ENCODE measurements around the gene HSPD1. TPM values are rescaled to one million over a fixed set of nuclear protein-coding genes. Genes with fewer than 3 reads are reported as not detected.

HSPD1 gene
- total and polyA plus RNA-seq, 2 experiments from 2014 or later, result 309 to 327 TPM

- Histone ChIP-seq H3K27ac (peak overlapping the region; percentile 90), H3K4me3 (peak overlapping the region; percentile 73), H2AFZ (peak overlapping the region; percentile 47), H3K27me3 (no peaks in the 10 kb centered on the region), H3K79me2 (peaks cover 54% of the 10 kb centered on the region), H4K20me1 (ENCODE audit: insufficient read depth, poor library complexity, severe bottlenecking) (peaks cover 20% of the 10 kb centered on the region), H3K4me1 (ENCODE audit: insufficient read depth) (peaks cover 15% of the 10 kb centered on the region), H3K4me2 (peak overlapping the region; percentile 73), H3K9me2 (replicated peaks; ENCODE audit: insufficient read depth) (no peaks in the 10 kb centered on the region), H3K36me3 (replicated peaks; ENCODE audit: insufficient read depth, low read depth) (no peaks in the 10 kb centered on the region), H3K9me3 (ENCODE audit: low read depth) (no peaks in the 10 kb centered on the region)
- TF ChIP-seq EZH2phosphoT487 (IDR thresholded peaks at IDR 0.05; ENCODE audit: low read depth, severe bottlenecking, unreplicated experiment), result no peak
- TF ChIP-seq, protein P1, sequence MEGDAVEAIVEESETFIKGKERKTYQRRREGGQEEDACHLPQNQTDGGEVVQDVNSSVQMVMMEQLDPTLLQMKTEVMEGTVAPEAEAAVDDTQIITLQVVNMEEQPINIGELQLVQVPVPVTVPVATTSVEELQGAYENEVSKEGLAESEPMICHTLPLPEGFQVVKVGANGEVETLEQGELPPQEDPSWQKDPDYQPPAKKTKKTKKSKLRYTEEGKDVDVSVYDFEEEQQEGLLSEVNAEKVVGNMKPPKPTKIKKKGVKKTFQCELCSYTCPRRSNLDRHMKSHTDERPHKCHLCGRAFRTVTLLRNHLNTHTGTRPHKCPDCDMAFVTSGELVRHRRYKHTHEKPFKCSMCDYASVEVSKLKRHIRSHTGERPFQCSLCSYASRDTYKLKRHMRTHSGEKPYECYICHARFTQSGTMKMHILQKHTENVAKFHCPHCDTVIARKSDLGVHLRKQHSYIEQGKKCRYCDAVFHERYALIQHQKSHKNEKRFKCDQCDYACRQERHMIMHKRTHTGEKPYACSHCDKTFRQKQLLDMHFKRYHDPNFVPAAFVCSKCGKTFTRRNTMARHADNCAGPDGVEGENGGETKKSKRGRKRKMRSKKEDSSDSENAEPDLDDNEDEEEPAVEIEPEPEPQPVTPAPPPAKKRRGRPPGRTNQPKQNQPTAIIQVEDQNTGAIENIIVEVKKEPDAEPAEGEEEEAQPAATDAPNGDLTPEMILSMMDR (IDR thresholded peaks at IDR 0.05; ENCODE audit: poor library complexity), result no peak
- no peak for TF ChIP-seq EZH2 (IDR thresholded peaks at IDR 0.05; ENCODE audit: borderline replicate concordance)
- DNase-seq (ENCODE audit: low spot score), result peak; percentile 59
- WGBS (ENCODE audit: low lambda C conversion rate, missing lambda C conversion rate), result under 1% methylated on average over 16 of the region's 17 CpGs
Measured at GRCh38 chr2:197516393-197516761, 16.7 kb upstream of the HSPD1 start.

GRCh38 chr2:197515739-197516392 lies 16.2 kb upstream of the HSPD1 start, which contains the start of gene MOB4:
MOB4 (plus strand) TSS chr2:197516066; CDS start chr2:197516087, 21 bp downstream.
- no peaks in the 10 kb centered on the region for H3K36me3 ChIP-seq (replicated peaks; ENCODE audit: insufficient read depth, low read depth)
- peaks cover 49% of the 10 kb centered on the region for H3K79me2 ChIP-seq

GRCh38 chr2:197515315-197515738 lies 15.7 kb upstream of the HSPD1 start:
- H3K79me2 ChIP-seq, result peaks cover 44% of the 10 kb centered on the region
- H3K36me3 ChIP-seq (replicated peaks; ENCODE audit: insufficient read depth, low read depth), result no peaks in the 10 kb centered on the region
- peak overlapping the region; percentile 83 for H3K4me2 ChIP-seq
- no peaks in the 10 kb centered on the region for H3K9me2 ChIP-seq (replicated peaks; ENCODE audit: insufficient read depth)
- WGBS (ENCODE audit: low lambda C conversion rate, missing lambda C conversion rate), result 0% methylated on average over 16 of the region's 16 CpGs
- peaks cover 20% of the 10 kb centered on the region for H4K20me1 ChIP-seq (ENCODE audit: insufficient read depth, poor library complexity, severe bottlenecking)
- peak overlapping the region; percentile 56 for H3K4me3 ChIP-seq
- H3K9me3 ChIP-seq (ENCODE audit: low read depth), result no peaks in the 10 kb centered on the region
- peaks cover 15% of the 10 kb centered on the region for H3K4me1 ChIP-seq (ENCODE audit: insufficient read depth)
- TF ChIP-seq, protein P1 (IDR thresholded peaks at IDR 0.05; ENCODE audit: poor library complexity), result no peak
- H3K27me3 ChIP-seq, result no peaks in the 10 kb centered on the region
- peak; percentile 3 for DNase-seq (ENCODE audit: low spot score)
- peak overlapping the region; percentile 84 for H2AFZ ChIP-seq
- peak overlapping the region; percentile 79 for H3K27ac ChIP-seq

More at GRCh38 chr2:197515739-197516392, 16.2 kb upstream of the HSPD1 start, which contains the start of gene MOB4:
- peak within 1 kb of the TSS; percentile 83 for H3K4me2 ChIP-seq
- peak within 1 kb of the TSS; percentile 73 for H3K4me3 ChIP-seq
- H3K9me2 ChIP-seq (replicated peaks; ENCODE audit: insufficient read depth), result no peaks in the 10 kb centered on the region
- WGBS (ENCODE audit: low lambda C conversion rate, missing lambda C conversion rate), result 1% methylated on average over 63 of the region's 66 CpGs
- TF ChIP-seq EZH2phosphoT487 (IDR thresholded peaks at IDR 0.05; ENCODE audit: low read depth, severe bottlenecking, unreplicated experiment) (no peak), EZH2 (IDR thresholded peaks at IDR 0.05; ENCODE audit: borderline replicate concordance) (no peak)
- TF ChIP-seq, protein P1 (IDR thresholded peaks at IDR 0.05; ENCODE audit: poor library complexity), result no peak
- H3K4me1 ChIP-seq (ENCODE audit: insufficient read depth), result peaks cover 15% of the 10 kb centered on the region
- H2AFZ ChIP-seq, result peak within 1 kb of the TSS; percentile 84
- H3K27ac ChIP-seq, result peak within 1 kb of the TSS; percentile 90
- H3K9me3 ChIP-seq (ENCODE audit: low read depth), result no peaks in the 10 kb centered on the region
- peaks cover 20% of the 10 kb centered on the region for H4K20me1 ChIP-seq (ENCODE audit: insufficient read depth, poor library complexity, severe bottlenecking)
- no peaks in the 10 kb centered on the region for H3K27me3 ChIP-seq
- DNase-seq (ENCODE audit: low spot score), result peak; percentile 98
